Uterus (tissue), 4 donors: ENCODE results near the gene ARHGAP15. TPM values are rescaled to one million over a fixed set of nuclear protein-coding genes. Genes with fewer than 3 reads are reported as not detected.

Source experiments
- DNase-seq, 2 donors: peaks; one replicate each; pipeline ENCODE4 v3.0.0-alpha.2; 2019 to 2020
- H3K27ac ChIP-seq, 2 donors: fragments of 200-600 bp; sonication (generic); 1 replicate in 1 of 2; 2 replicates in 1 of 2; pipeline ENCODE4 v1.5.1; 2016 to 2018
- H3K27me3 ChIP-seq, 2 donors: fragments of 200-600 bp; sonication (generic); one replicate each; pipeline ENCODE4 v1.5.1; 2018 to 2019; ENCODE audit warnings: control low read depth in 1 of 2
- H3K36me3 ChIP-seq, 2 donors: fragments of 200-600 bp; sonication (generic); one replicate each; pipeline ENCODE4 v1.5.1; 2019; ENCODE audit warnings: control low read depth in 1 of 2
- H3K4me1 ChIP-seq, 2 donors: fragments of 200-600 bp; sonication (generic); one replicate each; pipeline ENCODE4 v1.5.1; 2018 to 2019; ENCODE audit warnings: control low read depth in 1 of 2
- H3K4me3 ChIP-seq, 2 donors: fragments of 200-600 bp; sonication (generic); 1 replicate in 1 of 2; 2 replicates in 1 of 2; pipeline ENCODE4 v1.5.1; 2018 to 2019; ENCODE audit warnings: mild to moderate bottlenecking in 1 of 2
- H3K9me3 ChIP-seq, 2 donors: fragments of 200-600 bp; sonication (generic); one replicate each; pipeline ENCODE4 v1.5.1; 2019; ENCODE audit warnings: control low read depth in 1 of 2
- CTCF ChIP-seq, 4 experiments: fragments of 200-600 bp in 2 of 4; fragments of 450-650 bp in 2 of 4; sonication (generic) in 2 of 4; IDR thresholded peaks; one replicate each; pipeline ENCODE4 v1.5.1; 2016 to 2019; ENCODE audit warnings: antibody characterized with exemption in 4 of 4, mild to moderate bottlenecking in 2 of 4, moderate library complexity in 1 of 4
- POLR2A ChIP-seq, 2 donors: fragments of 450-650 bp; IDR thresholded peaks; one replicate each; pipeline ENCODE4 v1.6.1; 2016; ENCODE audit warnings: antibody characterized with exemption in 2 of 2, mild to moderate bottlenecking in 1 of 2, moderate library complexity in 1 of 2
- intact Hi-C: fragments of 100-400 bp; cut with DNase I; formaldehyde crosslinking; loops from one replicate; pipeline ENCODE4 v1.15.1; 2023; ENCODE audit warnings: low total_unique reads
- total RNA-seq, 4 donors: library from RNA; depleted of rRNA in 3 of 4; stranded (reverse); fragments of >200 nt in 3 of 4; gene quantifications; one replicate each; pipeline versions ENCODE4 v1.1.0 to v1.2.4, GENCODE V29; 2014 to 2023
- donor health status: DM: yes; HTN: yes; CAD: no.

Gene ARHGAP15
- total RNA-seq, 4 donors from 2014 or later = 0.88 to 28.4 (median 6.6) TPM

- Histone ChIP-seq H3K4me3 (no peak overlapping the region), H3K36me3 (no peaks in the 10 kb centered on the region), H3K4me1 (no peaks in the 10 kb centered on the region), H3K27ac (no peak overlapping the region), H3K27me3 (no peaks in the 10 kb centered on the region), H3K9me3 (no peaks in the 10 kb centered on the region)
- intact Hi-C loops = no loop called here
- TF ChIP-seq POLR2A (IDR thresholded peaks at IDR 0.05) (no peak), CTCF (IDR thresholded peaks at IDR 0.05) (no peak)
- no peak for DNase-seq
Measured at GRCh38 chr2:143467011-143467410, 337.8 kb downstream of the ARHGAP15 start.

- no peak overlapping the region for H3K27ac ChIP-seq
- H3K4me3 ChIP-seq = no peak overlapping the region
- no peaks in the 10 kb centered on the region for H3K36me3 ChIP-seq
- no peaks in the 10 kb centered on the region for H3K27me3 ChIP-seq
- no peak for DNase-seq
- intact Hi-C loops = no loop called here
- H3K9me3 ChIP-seq = no peaks in the 10 kb centered on the region
- no peaks in the 10 kb centered on the region for H3K4me1 ChIP-seq
- TF ChIP-seq POLR2A (IDR thresholded peaks at IDR 0.05) (no peak), CTCF (IDR thresholded peaks at IDR 0.05) (no peak)
Measured at GRCh38 chr2:143468341-143468888, 339.2 kb downstream of the ARHGAP15 start.

- Histone ChIP-seq H3K36me3 (no peaks in the 10 kb centered on the region), H3K27me3 (no peaks in the 10 kb centered on the region), H3K27ac (no peak overlapping the region), H3K4me3 (no peak overlapping the region), H3K4me1 (no peaks in the 10 kb centered on the region), H3K9me3 (no peaks in the 10 kb centered on the region)
- intact Hi-C loops = no loop called here
- no peak for TF ChIP-seq POLR2A (IDR thresholded peaks at IDR 0.05)
- no peak for TF ChIP-seq CTCF (IDR thresholded peaks at IDR 0.05)
- no peak for DNase-seq
Measured at GRCh38 chr2:143469323-143469722, 340.1 kb downstream of the ARHGAP15 start.

- Histone ChIP-seq H3K27ac (no peak overlapping the region), H3K9me3 (no peaks in the 10 kb centered on the region), H3K4me1 (no peaks in the 10 kb centered on the region), H3K27me3 (no peaks in the 10 kb centered on the region), H3K4me3 (no peak overlapping the region), H3K36me3 (no peaks in the 10 kb centered on the region)
- intact Hi-C loops = no loop called here
- no peak for DNase-seq
- no peak for TF ChIP-seq POLR2A (IDR thresholded peaks at IDR 0.05)
- no peak for TF ChIP-seq CTCF (IDR thresholded peaks at IDR 0.05)
Measured at GRCh38 chr2:143471550-143471949, 342.3 kb downstream of the ARHGAP15 start.

GRCh38 chr2:143473216-143473615 is 344.0 kb downstream of the ARHGAP15 start:
- Histone ChIP-seq H3K36me3 (no peaks in the 10 kb centered on the region), H3K9me3 (no peaks in the 10 kb centered on the region), H3K27me3 (no peaks in the 10 kb centered on the region), H3K4me1 (no peaks in the 10 kb centered on the region), H3K27ac (no peak overlapping the region), H3K4me3 (no peak overlapping the region)
- DNase-seq = no peak
- intact Hi-C loops = no loop called here
- TF ChIP-seq POLR2A (IDR thresholded peaks at IDR 0.05) (no peak), CTCF (IDR thresholded peaks at IDR 0.05) (no peak)
